Raji (cell line): ENCODE results near the gene TBC1D16.

Source experiments
- POLR2A ChIP-seq: IDR thresholded peaks from 2 replicates; pipeline ENCODE4 v1.6.1; 2011; ENCODE audit warnings: low read depth, low read length, control low read depth; ENCODE audit not compliant: insufficient read depth

Gene TBC1D16

GRCh38 chr17:79951361-79952264 is 84.1 kb downstream of the TBC1D16 start:
- no peak for TF ChIP-seq POLR2A

- TF ChIP-seq POLR2A, result no peak
These were observed 84.9 kb downstream of the TBC1D16 start for GRCh38 chr17:79950751-79951150.

DNA sequence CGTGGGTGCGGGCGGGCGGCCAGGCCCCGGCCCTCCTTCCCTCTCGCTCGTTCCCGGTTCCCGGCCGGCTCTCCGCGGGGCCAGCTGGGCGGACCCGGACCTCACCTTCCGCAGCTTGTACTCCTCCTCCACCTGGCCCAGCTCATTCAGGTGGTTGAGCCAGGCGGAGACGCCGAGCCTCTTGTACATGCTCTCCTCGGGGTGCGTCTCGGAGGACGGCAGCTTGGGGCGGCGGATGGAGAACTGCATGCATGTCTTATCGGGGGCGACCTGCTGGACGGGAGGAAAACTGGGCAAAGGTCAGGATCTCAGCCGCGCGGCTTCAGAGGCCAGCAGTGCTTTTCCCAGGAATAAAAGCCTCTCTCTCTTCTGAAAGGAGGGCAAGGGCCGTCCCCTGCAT is 85.4 kb downstream of the TBC1D16 start:
- no peak for TF ChIP-seq POLR2A

- TF ChIP-seq POLR2A, result no peak
These were observed 85.9 kb downstream of the TBC1D16 start for GRCh38 chr17:79949656-79950209.

- no peak for TF ChIP-seq POLR2A
These were observed 86.6 kb downstream of the TBC1D16 start for GRCh38 chr17:79948945-79949655.

GRCh38 chr17:79948406-79948944 is 87.2 kb downstream of the TBC1D16 start:
- no peak for TF ChIP-seq POLR2A

- no peak for TF ChIP-seq POLR2A
These were observed 88.2 kb downstream of the TBC1D16 start for GRCh38 chr17:79947351-79948031.

- TF ChIP-seq POLR2A, result no peak
These were observed 89.1 kb downstream of the TBC1D16 start for GRCh38 chr17:79946352-79947231.

DNA sequence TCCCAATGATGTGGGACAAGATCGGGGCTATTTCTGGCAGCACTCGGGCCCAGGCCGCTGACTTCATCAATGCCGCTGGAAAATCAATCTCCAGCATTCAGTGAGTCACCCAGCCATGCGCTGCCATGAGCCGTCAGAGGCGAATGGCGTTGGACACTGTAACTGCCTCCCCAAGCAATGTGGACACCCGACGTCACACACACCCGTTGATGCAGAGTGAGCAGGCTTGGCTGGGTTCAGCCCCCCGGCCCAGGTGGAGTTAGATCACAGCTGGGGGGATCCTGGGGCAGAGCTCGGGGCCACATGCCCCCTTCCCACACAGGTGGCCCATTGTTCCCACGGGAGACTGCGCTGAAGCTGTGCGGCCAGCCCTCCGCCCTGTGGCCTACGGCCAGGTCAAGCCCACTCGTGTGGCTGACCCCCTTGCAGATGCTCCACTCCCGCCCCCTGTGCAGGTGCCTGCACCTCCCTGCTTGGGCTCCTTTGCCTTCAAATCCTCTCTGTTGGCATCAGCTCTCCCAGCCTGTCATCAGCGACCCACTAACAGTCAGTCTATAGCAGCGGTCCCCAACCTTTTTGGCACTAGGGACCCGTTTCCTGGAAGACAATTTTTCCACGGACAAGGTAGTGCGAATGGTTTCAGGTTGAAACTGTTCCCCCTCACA is 89.9 kb downstream of the TBC1D16 start:
- no peak for TF ChIP-seq POLR2A

- TF ChIP-seq POLR2A, result no peak
These were observed 90.8 kb downstream of the TBC1D16 start for GRCh38 chr17:79944821-79945391.

DNA sequence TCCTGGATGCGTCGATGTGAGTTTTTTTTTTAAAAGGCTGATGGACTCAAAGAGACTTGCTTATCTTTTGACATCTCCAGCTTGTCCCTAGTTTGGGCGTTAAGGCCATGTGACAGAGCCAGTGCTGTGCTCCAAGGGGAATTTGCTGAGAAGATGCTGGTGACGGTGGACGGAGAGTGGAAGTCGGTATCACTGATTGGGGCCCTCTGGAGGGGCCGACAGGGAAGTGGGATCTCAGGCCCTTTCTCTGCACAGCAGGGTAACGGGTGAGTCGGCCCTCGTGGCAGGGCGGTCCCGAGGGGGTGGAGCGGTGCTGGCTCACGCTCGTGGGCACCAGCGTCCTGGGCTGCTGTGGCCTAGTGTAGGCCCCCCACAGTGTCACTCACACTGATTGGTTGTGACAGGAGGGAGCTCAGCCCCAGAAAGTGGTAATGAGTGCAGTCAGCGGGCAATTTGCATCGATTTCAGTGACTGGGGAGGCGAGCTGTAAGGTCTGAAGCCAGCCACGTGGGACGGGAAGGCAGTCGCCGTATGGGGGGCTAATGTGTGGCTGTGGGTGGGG is 91.3 kb downstream of the TBC1D16 start:
- no peak for TF ChIP-seq POLR2A

GRCh38 chr17:79943347-79944241 is 92.1 kb downstream of the TBC1D16 start:
- TF ChIP-seq POLR2A, result no peak
